H1 (cell line): Measurements from ENCODE around the gene FABP6. TPM values are rescaled to one million over a fixed set of nuclear protein-coding genes. Genes with fewer than 3 reads are reported as not detected.

ENCODE experiments used
- CTCF ChIA-PET: fragments of 300-600 bp; sonication (Branson Sonifier 250); formaldehyde crosslinking; loops from one replicate; lab custom pipeline; 2021; ENCODE audit not compliant: partially characterized antibody; lab: Charles Lee
- POLR2A ChIA-PET: fragments of 300-600 bp; sonication (Branson Sonifier 250); formaldehyde crosslinking; loops from one replicate; lab custom pipeline; 2021; ENCODE audit warnings: inconsistent platforms; ENCODE audit not compliant: partially characterized antibody; lab: Charles Lee
- DNase-seq, 2 experiments: peaks; one replicate each; pipeline versions ENCODE4 v3.0.0 to v3.0.0-alpha.2; 2010 to 2022; ENCODE audit warnings: low spot score in 2 of 2, low read depth in 1 of 2, mixed read lengths in 1 of 2
- FAIRE-seq: peaks from 2 replicates; lab custom pipeline; 2011; peaks lifted over from hg19 to GRCh38; lab: Jason Lieb, UNC
- H2AFZ ChIP-seq: 2 replicates; pipeline ENCODE4 v1.8.1; 2012; ENCODE audit warnings: low read length, inconsistent platforms
- H2AK5ac ChIP-seq: 2 replicates; pipeline ENCODE4 v1.6.1; 2013; ENCODE audit warnings: low read depth, low read length
- H2BK120ac ChIP-seq: replicated peaks from 2 replicates; pipeline ENCODE3; 2013; ENCODE audit warnings: low read depth, low read length, inconsistent platforms
- H2BK12ac ChIP-seq: 2 replicates; pipeline ENCODE4 v1.6.1; 2013; ENCODE audit warnings: low read depth, low read length
- H2BK15ac ChIP-seq: 2 replicates; pipeline ENCODE4 v1.6.1; 2013; ENCODE audit warnings: low read length
- H2BK20ac ChIP-seq: 2 replicates; pipeline ENCODE4 v1.6.1; 2013; ENCODE audit warnings: low read length
- H2BK5ac ChIP-seq: 2 replicates; pipeline ENCODE4 v1.6.1; 2013; ENCODE audit warnings: low read depth, low read length
- H3K14ac ChIP-seq: 2 replicates; pipeline ENCODE4 v1.6.1; 2013; ENCODE audit warnings: inconsistent platforms; ENCODE audit not compliant: insufficient read length
- H3K18ac ChIP-seq: 2 replicates; pipeline ENCODE4 v1.6.1; 2013; ENCODE audit warnings: low read length; ENCODE audit errors: extremely low read depth
- H3K23ac ChIP-seq: 2 replicates; pipeline ENCODE4 v1.6.1; 2013; ENCODE audit warnings: inconsistent platforms; ENCODE audit not compliant: insufficient read length
- H3K23me2 ChIP-seq: 2 replicates; pipeline ENCODE4 v1.6.1; 2013; ENCODE audit warnings: low read depth, low read length
- H3K27ac ChIP-seq: 2 replicates; pipeline ENCODE4 v1.6.1; 2011; ENCODE audit warnings: low read depth, low read length, inconsistent platforms
- H3K27me3 ChIP-seq, 4 experiments: replicated peaks in 1 of 4; 1 replicate in 1 of 4; 2 replicates in 3 of 4; pipeline versions ENCODE4 v1.6.1 to v1.8.1; 2011 to 2013; ENCODE audit warnings: low read length in 3 of 4, mild to moderate bottlenecking in 3 of 4, inconsistent platforms in 2 of 4, mixed read lengths in 2 of 4, moderate library complexity in 1 of 4; ENCODE audit not compliant: control insufficient read depth in 3 of 4, insufficient read depth in 3 of 4; ENCODE audit errors: extremely low read depth in 1 of 4
- H3K36me3 ChIP-seq, 4 experiments: 2 replicates each; pipeline versions ENCODE4 v1.6.1 to v1.8.1; 2011 to 2013; ENCODE audit warnings: mild to moderate bottlenecking in 4 of 4, low read length in 3 of 4, moderate library complexity in 2 of 4, control low read depth in 1 of 4, inconsistent platforms in 1 of 4; ENCODE audit not compliant: insufficient read depth in 4 of 4, control insufficient read depth in 2 of 4
- H3K4ac ChIP-seq: replicated peaks from 2 replicates; pipeline ENCODE3; 2013; ENCODE audit warnings: low read length, low read depth, mixed read lengths, inconsistent platforms; ENCODE audit not compliant: insufficient read length
- H3K4me1 ChIP-seq, 4 experiments: replicated peaks in 1 of 4; 1 replicate in 1 of 4; 2 replicates in 3 of 4; pipeline versions ENCODE4 v1.6.1 to v1.8.1; 2011 to 2013; ENCODE audit warnings: low read length in 3 of 4, inconsistent platforms in 2 of 4, mixed read lengths in 1 of 4; ENCODE audit not compliant: insufficient read depth in 4 of 4, control insufficient read depth in 3 of 4
- H3K4me2 ChIP-seq, 2 experiments: 2 replicates each; pipeline versions ENCODE4 v1.6.1 to v1.8.1; 2011 to 2013; ENCODE audit warnings: low read depth in 2 of 2, low read length in 2 of 2, control low read depth in 1 of 2, inconsistent platforms in 1 of 2, mild to moderate bottlenecking in 1 of 2; ENCODE audit not compliant: insufficient read depth in 1 of 2
- H3K4me3 ChIP-seq, 4 experiments: fragments of 200-600, 300-600 bp in 1 of 4; sonication (generic), shearing (Covaris generic), sonication (Bioruptor Twin) in 1 of 4; 2 replicates each; pipeline versions ENCODE4 v1.5.1 to v1.8.1; 2011 to 2016; ENCODE audit warnings: low read length in 4 of 4, low read depth in 3 of 4, control low read depth in 2 of 4, inconsistent platforms in 2 of 4, mild to moderate bottlenecking in 2 of 4, mixed read lengths in 1 of 4, moderate library complexity in 1 of 4; ENCODE audit not compliant: insufficient read depth in 2 of 4; ENCODE audit errors: extremely low read depth in 1 of 4
- H3K56ac ChIP-seq: replicated peaks from 2 replicates; pipeline ENCODE3; 2013; ENCODE audit warnings: low read depth, mild to moderate bottlenecking, mixed read lengths, low read length, inconsistent platforms; ENCODE audit not compliant: insufficient read length
- H3K79me1 ChIP-seq: 2 replicates; pipeline ENCODE4 v1.6.1; 2013; ENCODE audit warnings: low read depth, low read length, control low read depth
- H3K79me2 ChIP-seq, 2 experiments: 2 replicates each; pipeline versions ENCODE4 v1.6.1 to v1.8.1; 2012 to 2013; ENCODE audit warnings: low read length in 2 of 2, mild to moderate bottlenecking in 2 of 2, inconsistent platforms in 1 of 2; ENCODE audit not compliant: insufficient read depth in 2 of 2, control insufficient read depth in 1 of 2
- H3K9ac ChIP-seq, 4 experiments: replicated peaks in 1 of 4; 1 replicate in 1 of 4; 2 replicates in 3 of 4; pipeline versions ENCODE4 v1.6.1 to v1.8.1; 2011 to 2013; ENCODE audit warnings: low read depth in 3 of 4, low read length in 3 of 4, control low read depth in 2 of 4, mild to moderate bottlenecking in 2 of 4, moderate library complexity in 2 of 4, inconsistent platforms in 1 of 4; ENCODE audit errors: extremely low read depth in 1 of 4
- H3K9me3 ChIP-seq, 2 experiments: 2 replicates each; pipeline versions ENCODE4 v1.6.1 to v1.8.1; 2012 to 2013; ENCODE audit warnings: mild to moderate bottlenecking in 2 of 2, moderate library complexity in 2 of 2, control low read depth in 1 of 2, inconsistent platforms in 1 of 2, low read depth in 1 of 2, low read length in 1 of 2, mixed read lengths in 1 of 2; ENCODE audit not compliant: insufficient read depth in 2 of 2
- H4K20me1 ChIP-seq, 2 experiments: replicated peaks in 1 of 2; 2 replicates each; pipeline versions ENCODE3 to v1.8.1; 2011 to 2013; ENCODE audit warnings: inconsistent platforms in 2 of 2, low read length in 2 of 2, mild to moderate bottlenecking in 1 of 2; ENCODE audit not compliant: insufficient read depth in 2 of 2, control insufficient read depth in 1 of 2
- H4K5ac ChIP-seq: 2 replicates; pipeline ENCODE4 v1.6.1; 2013; ENCODE audit warnings: low read length, low read depth, mixed read lengths, inconsistent platforms; ENCODE audit not compliant: insufficient read length
- H4K8ac ChIP-seq: 2 replicates; pipeline ENCODE4 v1.8.0; 2013; ENCODE audit warnings: mild to moderate bottlenecking, moderate library complexity, low read length, inconsistent platforms; ENCODE audit not compliant: insufficient read depth; ENCODE audit errors: extremely low read depth
- H4K91ac ChIP-seq: replicated peaks from 2 replicates; pipeline ENCODE3; 2013; ENCODE audit warnings: low read length, mixed read lengths, inconsistent platforms; ENCODE audit not compliant: insufficient read length
- WGBS, 2 experiments: shearing (Covaris generic) in 1 of 2; methylation state at CpG; one replicate each; pipeline versions ENCODE4 v1.1.6 to v1.1.7; 2013 to 2015; ENCODE audit warnings: low lambda C conversion rate in 2 of 2, mixed read lengths in 2 of 2, inconsistent platforms in 1 of 2, low coverage in 1 of 2, missing lambda C conversion rate in 1 of 2; ENCODE audit not compliant: insufficient replicate concordance in 2 of 2, insufficient coverage in 1 of 2, insufficient read length in 1 of 2; ENCODE audit errors: extremely low coverage in 1 of 2, missing lambda C conversion rate in 1 of 2; 5-methylcytosine and 5-hydroxymethylcytosine counted together
- polyA plus RNA-seq, 7 experiments: library from polyadenylated mRNA; depleted of rRNA in 3 of 7; stranded (reverse) in 5 of 7; unstranded in 2 of 7; fragments of >200 nt in 5 of 7; fragments of 200-250 nt in 2 of 7; gene quantifications; 1 replicate in 5 of 7; 2 replicates in 1 of 7; 4 replicates in 1 of 7; pipeline versions ENCODE4 v1.2.1 to v1.2.3, GENCODE V29; 2011 to 2013; ENCODE audit warnings: missing spikeins in 2 of 7, mixed read lengths in 2 of 7
- total RNA-seq: library from RNA; stranded (reverse); fragmentation: NEBNext Ultra II Directional; extraction: Animal tissue kit (Norgen Biotek cat#: 25700); gene quantifications from 2 replicates; pipeline ENCODE4 v1.2.1, GENCODE V29; 2021

The FABP6 gene
- total and polyA plus RNA-seq, 2 of the 8 experiments (the other 6 are each of a cell fraction or from before 2014, with no cell fraction given), result 4.8 to 6.1 TPM

DNA sequence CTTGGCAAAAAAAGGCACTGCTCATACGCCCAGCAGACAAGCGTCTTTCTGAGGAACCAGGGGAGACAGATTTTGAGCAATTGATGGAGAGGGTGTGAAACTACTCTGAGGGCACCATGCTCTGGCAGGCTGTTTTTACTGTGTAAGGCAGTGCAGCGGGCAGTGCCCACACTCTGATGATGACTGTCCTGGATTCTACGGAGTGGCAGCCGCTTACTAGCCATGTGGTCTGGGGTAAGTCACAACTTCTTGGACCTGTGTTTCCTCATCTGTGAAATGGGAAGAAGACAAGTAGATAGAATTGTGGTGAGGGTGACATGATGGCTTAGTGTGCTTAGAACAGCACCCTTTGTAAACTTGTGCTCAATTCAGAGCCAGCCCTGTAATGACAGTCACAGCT, 38.8 kb downstream of the FABP6 start:
- WGBS, 2 experiments, result 96% methylated on average over 5 of the region's 5 CpGs; no CpG with 5 or more reads in 1 of the 2 experiments
- peaks cover 10 to 29% (median 22%) of the 10 kb centered on the region in 4 experiments for H3K4me1 ChIP-seq
- no peak overlapping the region for H2BK15ac ChIP-seq

More for the DNA sequence above, 38.8 kb downstream of the FABP6 start:
- Histone ChIP-seq H2BK120ac (no peak overlapping the region), H3K79me2 (peaks cover 0 to 17% of the 10 kb centered on the region in 2 experiments; a peak in 1 of 4 replicates), H2BK5ac (no peak overlapping the region), H3K9me3 (no peaks in the 10 kb centered on the region), H4K91ac (no peak overlapping the region), H3K4me3 (no peak overlapping the region), H2BK20ac (no peak overlapping the region), H3K14ac (no peak overlapping the region), H3K56ac (no peak overlapping the region), H3K36me3 (peaks cover 0 to 11% (median 0%) of the 10 kb centered on the region in 4 experiments; a peak in 2 of 8 replicates), H3K4me2 (no peak overlapping the region), H3K23ac (no peak overlapping the region), H3K79me1 (no peaks in the 10 kb centered on the region; the same call in 1 of the 2 replicates), H3K27ac (no peak overlapping the region), H3K9ac (no peak overlapping the region), H4K8ac (peak overlapping the region; percentile 37; the same call in 1 of the 2 replicates), H3K18ac (no peak overlapping the region; the same call in 1 of the 2 replicates), H2AK5ac (no peak overlapping the region), H3K23me2 (no peaks in the 10 kb centered on the region), H4K20me1 (peaks cover 4% of the 10 kb centered on the region in 2 experiments), H3K27me3 (no peaks in the 10 kb centered on the region), H2AFZ (no peak overlapping the region), H3K4ac (no peak overlapping the region), H4K5ac (no peak overlapping the region), H2BK12ac (no peak overlapping the region)
- ChIA-PET CTCF (interaction anchor here (0.8 to 27.2 kb wide), 10 partner anchors 13 to 246 kb away, joined by 3 to 362 read pairs (median 4); no protein-coding TSS in a partner anchor), POLR2A (interaction anchor here (1.1 to 1.4 kb wide), 3 partner anchors 19 to 59 kb away, joined by 3 read pairs; no protein-coding TSS in a partner anchor)
- FAIRE-seq (no peak), DNase-seq (no peak)
